Activated T-cell treated with anti-CD3 and anti-CD28 coated beads, Interleukin-2, amount 50 U/mL, for 24 hours (primary cell): ENCODE results near the gene MEPCE.

Experiments used
- DNase-seq: peaks from one replicate; pipeline ENCODE4 v3.0.0-alpha.2; 2020
- H3K27ac Mint-ChIP-seq: 2 replicates; pipeline ENCODE4 v1.8.0; 2020; ENCODE audit warnings: mild to moderate bottlenecking, mixed read lengths
- H3K27me3 Mint-ChIP-seq: 2 replicates; pipeline ENCODE4 v1.8.0; 2020; ENCODE audit warnings: mixed read lengths
- H3K36me3 Mint-ChIP-seq: 2 replicates; pipeline ENCODE4 v1.8.0; 2020; ENCODE audit warnings: low read depth, mixed read lengths
- H3K4me1 Mint-ChIP-seq: 2 replicates; pipeline ENCODE4 v1.8.0; 2020; ENCODE audit warnings: low read depth, mixed read lengths
- H3K4me3 Mint-ChIP-seq: 2 replicates; pipeline ENCODE4 v1.8.0; 2020; ENCODE audit warnings: mild to moderate bottlenecking, moderate library complexity, mixed read lengths
- H3K9me3 Mint-ChIP-seq: 2 replicates; pipeline ENCODE4 v1.8.0; 2020; ENCODE audit warnings: mixed read lengths

MEPCE gene

DNA sequence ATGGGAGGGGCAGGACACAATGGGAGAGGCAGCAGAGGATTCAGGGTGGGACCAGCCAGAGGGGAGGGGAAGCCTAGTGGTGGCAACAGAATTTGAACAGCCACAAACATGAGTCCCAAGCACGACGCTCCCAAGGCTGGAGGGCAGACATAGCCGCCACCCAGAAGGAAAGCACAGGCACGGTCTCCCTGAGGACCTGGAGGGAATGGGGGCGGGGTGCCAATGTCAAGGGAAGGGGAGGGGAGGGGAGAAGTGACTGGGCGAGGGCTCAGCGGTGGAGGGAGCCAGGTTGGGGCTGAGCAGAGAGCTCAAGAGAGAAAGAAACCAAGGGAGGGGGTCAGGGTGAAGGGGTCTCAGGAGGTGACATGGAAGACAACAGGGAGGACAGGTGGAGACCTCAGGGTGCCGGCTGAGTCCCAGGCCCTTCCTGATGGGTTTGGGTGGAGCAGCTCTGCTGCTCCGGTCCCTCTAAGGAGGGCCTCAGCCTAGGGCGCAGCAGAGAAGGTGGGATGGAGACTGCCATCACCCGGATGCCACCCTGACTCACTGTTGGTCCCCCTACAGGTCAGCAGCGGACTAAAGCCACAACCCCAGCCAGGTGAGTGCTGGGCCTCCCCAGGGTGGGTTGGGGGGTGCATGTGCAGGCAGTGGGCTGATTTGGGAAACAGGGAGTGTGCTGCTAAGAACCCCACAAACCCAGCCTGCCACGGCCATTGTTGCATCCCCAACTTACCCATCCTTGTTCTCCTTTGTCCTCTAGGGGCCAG lies 32.1 kb upstream of the MEPCE start:
- peaks cover 4% of the 10 kb centered on the region for H3K27me3 Mint-ChIP-seq
- DNase-seq: no peak
- H3K4me3 Mint-ChIP-seq: peak overlapping the region; percentile 27
- H3K4me1 Mint-ChIP-seq: peaks cover 28% of the 10 kb centered on the region
- H3K9me3 Mint-ChIP-seq: no peaks in the 10 kb centered on the region
- peak overlapping the region; percentile 86 for H3K27ac Mint-ChIP-seq
- H3K36me3 Mint-ChIP-seq: no peaks in the 10 kb centered on the region

DNA sequence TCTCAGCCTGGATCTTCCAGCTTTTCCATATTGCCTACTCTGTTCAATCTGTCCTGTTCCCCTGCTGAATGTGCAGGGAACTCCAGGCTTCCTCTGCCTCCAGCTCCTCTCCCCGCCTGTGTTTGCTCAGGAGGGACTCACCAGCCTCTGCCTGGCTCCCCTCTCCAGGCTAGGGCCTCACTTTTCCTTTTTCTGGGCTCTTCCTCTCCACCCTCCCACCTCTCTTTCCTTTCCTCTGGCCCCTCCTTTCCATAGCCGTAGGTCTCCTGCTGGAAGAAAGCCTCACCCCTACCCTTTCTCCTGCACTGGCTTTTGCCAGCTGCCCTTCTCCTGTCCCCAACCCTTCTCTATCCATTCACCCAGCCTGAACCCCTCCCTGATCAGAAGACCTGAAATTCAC lies 31.4 kb upstream of the MEPCE start:
- Mint-ChIP-seq H3K4me3 (no peak overlapping the region), H3K27me3 (peaks cover 4% of the 10 kb centered on the region), H3K4me1 (peaks cover 27% of the 10 kb centered on the region), H3K9me3 (no peaks in the 10 kb centered on the region), H3K36me3 (no peaks in the 10 kb centered on the region), H3K27ac (no peak overlapping the region)
- no peak for DNase-seq

- H3K27me3 Mint-ChIP-seq: peaks cover 4% of the 10 kb centered on the region
- peaks cover 25% of the 10 kb centered on the region for H3K4me1 Mint-ChIP-seq
- no peaks in the 10 kb centered on the region for H3K9me3 Mint-ChIP-seq
- no peak overlapping the region for H3K4me3 Mint-ChIP-seq
- H3K36me3 Mint-ChIP-seq: no peaks in the 10 kb centered on the region
- no peak overlapping the region for H3K27ac Mint-ChIP-seq
- DNase-seq: no peak
Measured at GRCh38 chr7:100400041-100400440, 29.6 kb upstream of the MEPCE start.

- Mint-ChIP-seq H3K27ac (no peak overlapping the region), H3K4me3 (no peak overlapping the region), H3K4me1 (peaks cover 23% of the 10 kb centered on the region), H3K27me3 (peaks cover 4% of the 10 kb centered on the region), H3K9me3 (no peaks in the 10 kb centered on the region), H3K36me3 (no peaks in the 10 kb centered on the region)
- DNase-seq: no peak
Measured at GRCh38 chr7:100400656-100401055, 29.0 kb upstream of the MEPCE start.

GRCh38 chr7:100401811-100402210 lies 27.8 kb upstream of the MEPCE start:
- peaks cover 4% of the 10 kb centered on the region for H3K27me3 Mint-ChIP-seq
- no peak overlapping the region for H3K4me3 Mint-ChIP-seq
- H3K27ac Mint-ChIP-seq: no peak overlapping the region
- no peaks in the 10 kb centered on the region for H3K36me3 Mint-ChIP-seq
- H3K9me3 Mint-ChIP-seq: no peaks in the 10 kb centered on the region
- DNase-seq: no peak
- H3K4me1 Mint-ChIP-seq: peaks cover 15% of the 10 kb centered on the region

DNA sequence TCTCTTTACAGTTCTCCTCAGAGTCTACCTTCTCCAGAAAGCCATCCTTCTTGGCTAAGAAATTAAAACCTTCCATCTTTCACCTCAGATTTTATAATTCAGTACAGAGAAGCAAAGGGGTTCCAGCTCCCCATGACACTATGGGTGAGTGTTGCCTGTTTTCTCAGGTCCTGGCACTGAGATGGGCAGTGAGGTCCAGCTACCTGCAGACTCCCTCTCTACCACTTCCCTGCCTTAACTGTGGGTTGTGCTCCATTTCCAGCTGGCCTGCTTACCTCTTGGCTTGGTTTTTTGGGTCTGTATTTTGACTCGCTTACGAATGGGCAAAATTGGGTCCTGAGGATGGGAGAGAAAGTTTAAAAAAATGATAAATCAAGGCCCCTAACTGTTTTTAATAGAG lies 27.4 kb upstream of the MEPCE start:
- H3K4me3 Mint-ChIP-seq: no peak overlapping the region
- no peak overlapping the region for H3K27ac Mint-ChIP-seq
- no peaks in the 10 kb centered on the region for H3K9me3 Mint-ChIP-seq
- peaks cover 4% of the 10 kb centered on the region for H3K27me3 Mint-ChIP-seq
- H3K36me3 Mint-ChIP-seq: no peaks in the 10 kb centered on the region
- peaks cover 13% of the 10 kb centered on the region for H3K4me1 Mint-ChIP-seq
- no peak for DNase-seq

DNA sequence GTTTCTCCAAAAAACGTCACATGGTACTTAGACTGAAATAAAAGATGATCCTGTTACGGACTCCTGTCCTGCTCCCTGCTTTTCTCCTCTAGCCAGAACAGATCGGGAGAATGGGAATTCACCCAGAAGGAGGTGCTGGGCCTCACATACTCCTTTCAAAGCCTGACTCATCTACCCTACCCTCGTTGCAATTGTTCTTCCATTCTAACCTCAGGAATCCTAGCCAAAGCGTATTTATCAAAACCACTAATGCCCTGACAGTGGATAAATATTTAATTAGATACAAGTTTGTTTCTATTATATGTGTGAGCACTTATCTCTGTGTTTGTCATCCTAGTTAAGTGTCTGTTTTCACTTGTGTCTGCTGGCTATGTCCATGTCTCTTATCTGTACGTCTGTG lies 22.9 kb upstream of the MEPCE start:
- H3K36me3 Mint-ChIP-seq: no peaks in the 10 kb centered on the region
- H3K9me3 Mint-ChIP-seq: no peaks in the 10 kb centered on the region
- no peaks in the 10 kb centered on the region for H3K27me3 Mint-ChIP-seq
- H3K27ac Mint-ChIP-seq: no peak overlapping the region
- DNase-seq: no peak
- H3K4me3 Mint-ChIP-seq: no peak overlapping the region
- peaks cover 5% of the 10 kb centered on the region for H3K4me1 Mint-ChIP-seq

DNA sequence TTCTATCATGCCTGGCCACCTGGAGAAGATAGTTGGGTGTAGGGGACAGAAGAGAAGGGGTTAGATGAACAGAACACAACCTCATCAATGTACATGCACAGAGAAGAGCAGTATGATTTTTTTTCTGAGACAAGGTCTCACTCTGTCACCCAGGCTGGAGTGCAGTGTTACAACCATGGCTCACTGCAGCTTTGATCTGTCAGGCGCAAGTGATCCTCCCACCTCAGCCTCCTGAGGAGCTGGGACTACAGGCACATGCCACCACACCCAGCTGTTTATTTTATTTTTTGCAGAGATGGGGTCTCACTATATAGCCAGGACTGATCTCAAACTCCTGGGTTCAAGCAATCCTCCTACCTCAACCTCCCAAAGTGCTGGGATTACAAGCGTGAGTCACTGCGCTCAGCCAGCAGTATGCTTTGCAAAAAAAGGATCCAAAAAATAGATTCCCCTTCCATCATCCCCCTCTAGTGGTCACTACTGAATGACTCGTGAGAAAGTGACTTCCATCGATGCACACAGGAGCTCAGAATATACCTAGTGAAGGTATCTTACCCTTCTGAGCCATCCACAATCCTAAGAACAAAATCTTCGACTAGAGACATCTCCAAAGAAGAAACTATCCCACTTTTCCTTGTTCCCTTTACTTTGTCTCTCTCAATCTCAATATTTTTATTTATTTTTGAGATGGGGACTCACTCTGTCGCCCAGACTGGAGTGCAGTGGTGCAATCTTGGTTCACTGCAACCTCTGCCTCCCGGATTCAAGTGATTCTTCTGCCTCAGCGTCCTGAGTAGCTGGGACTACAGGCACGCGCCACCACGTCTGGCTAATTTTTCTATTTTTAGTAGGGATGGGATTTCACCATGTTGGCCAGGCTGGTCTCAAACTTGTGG lies 22.1 kb upstream of the MEPCE start:
- H3K27me3 Mint-ChIP-seq: no peaks in the 10 kb centered on the region
- DNase-seq: peak; percentile 47
- peaks cover 5% of the 10 kb centered on the region for H3K4me1 Mint-ChIP-seq
- H3K36me3 Mint-ChIP-seq: no peaks in the 10 kb centered on the region
- no peaks in the 10 kb centered on the region for H3K9me3 Mint-ChIP-seq
- H3K4me3 Mint-ChIP-seq: no peak overlapping the region
- H3K27ac Mint-ChIP-seq: no peak overlapping the region

GRCh38 chr7:100411101-100411500 lies 18.5 kb upstream of the MEPCE start:
- peaks cover 5% of the 10 kb centered on the region for H3K4me1 Mint-ChIP-seq
- no peak overlapping the region for H3K4me3 Mint-ChIP-seq
- H3K27ac Mint-ChIP-seq: no peak overlapping the region
- no peaks in the 10 kb centered on the region for H3K27me3 Mint-ChIP-seq
- DNase-seq: no peak
- no peaks in the 10 kb centered on the region for H3K36me3 Mint-ChIP-seq
- H3K9me3 Mint-ChIP-seq: no peaks in the 10 kb centered on the region

DNA sequence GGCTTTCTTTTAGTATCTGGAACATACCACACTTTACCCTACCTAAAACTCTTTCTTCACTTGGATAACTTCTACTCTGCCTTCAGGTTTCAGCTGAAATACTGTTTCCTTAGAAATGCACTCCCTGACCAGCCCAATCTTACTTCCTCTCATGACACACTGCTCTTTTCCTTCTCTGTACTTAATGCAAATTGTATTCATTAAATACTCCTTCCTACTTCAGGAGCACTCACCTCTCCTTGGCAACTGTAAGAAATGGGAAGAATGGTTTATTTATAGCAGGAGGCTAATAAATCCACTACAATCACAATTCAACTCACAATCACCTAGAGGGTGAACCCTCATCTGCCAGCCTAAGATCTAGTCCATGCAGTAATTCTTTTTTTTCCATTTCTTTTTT lies 16.3 kb upstream of the MEPCE start:
- H3K9me3 Mint-ChIP-seq: no peaks in the 10 kb centered on the region
- no peaks in the 10 kb centered on the region for H3K4me1 Mint-ChIP-seq
- H3K4me3 Mint-ChIP-seq: no peak overlapping the region

DNA sequence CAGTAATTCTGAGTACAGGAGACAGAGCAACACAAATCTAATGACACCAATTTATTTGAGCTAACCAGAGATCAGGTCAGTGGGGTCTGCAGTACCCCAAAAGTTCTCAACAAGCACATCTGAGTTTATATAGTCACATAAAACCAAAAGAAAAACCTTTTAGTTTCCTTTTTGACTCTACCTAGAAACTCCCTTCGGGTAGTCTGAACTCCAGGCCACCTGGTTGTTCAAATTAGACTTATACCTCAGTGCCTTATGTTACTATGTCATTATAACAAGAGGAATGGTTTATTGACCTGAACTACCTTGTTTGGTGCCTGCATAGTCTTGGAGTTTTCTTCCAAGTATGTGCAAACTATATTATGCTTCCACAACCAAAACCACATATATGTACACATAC lies 15.7 kb upstream of the MEPCE start:
- H3K4me3 Mint-ChIP-seq: no peak overlapping the region
- H3K36me3 Mint-ChIP-seq: no peaks in the 10 kb centered on the region
- DNase-seq: no peak
- H3K9me3 Mint-ChIP-seq: no peaks in the 10 kb centered on the region
- H3K27me3 Mint-ChIP-seq: no peaks in the 10 kb centered on the region
- H3K4me1 Mint-ChIP-seq: no peaks in the 10 kb centered on the region
- H3K27ac Mint-ChIP-seq: no peak overlapping the region

More for the DNA sequence above, 16.3 kb upstream of the MEPCE start:
- H3K36me3 Mint-ChIP-seq: no peaks in the 10 kb centered on the region
- DNase-seq: no peak
- H3K27ac Mint-ChIP-seq: no peak overlapping the region
- no peaks in the 10 kb centered on the region for H3K27me3 Mint-ChIP-seq

- Mint-ChIP-seq H3K27me3 (no peaks in the 10 kb centered on the region), H3K9me3 (no peaks in the 10 kb centered on the region), H3K27ac (no peak overlapping the region), H3K36me3 (no peaks in the 10 kb centered on the region), H3K4me1 (no peaks in the 10 kb centered on the region), H3K4me3 (no peak overlapping the region)
- no peak for DNase-seq
Measured at GRCh38 chr7:100415448-100415847, 14.2 kb upstream of the MEPCE start.

DNA sequence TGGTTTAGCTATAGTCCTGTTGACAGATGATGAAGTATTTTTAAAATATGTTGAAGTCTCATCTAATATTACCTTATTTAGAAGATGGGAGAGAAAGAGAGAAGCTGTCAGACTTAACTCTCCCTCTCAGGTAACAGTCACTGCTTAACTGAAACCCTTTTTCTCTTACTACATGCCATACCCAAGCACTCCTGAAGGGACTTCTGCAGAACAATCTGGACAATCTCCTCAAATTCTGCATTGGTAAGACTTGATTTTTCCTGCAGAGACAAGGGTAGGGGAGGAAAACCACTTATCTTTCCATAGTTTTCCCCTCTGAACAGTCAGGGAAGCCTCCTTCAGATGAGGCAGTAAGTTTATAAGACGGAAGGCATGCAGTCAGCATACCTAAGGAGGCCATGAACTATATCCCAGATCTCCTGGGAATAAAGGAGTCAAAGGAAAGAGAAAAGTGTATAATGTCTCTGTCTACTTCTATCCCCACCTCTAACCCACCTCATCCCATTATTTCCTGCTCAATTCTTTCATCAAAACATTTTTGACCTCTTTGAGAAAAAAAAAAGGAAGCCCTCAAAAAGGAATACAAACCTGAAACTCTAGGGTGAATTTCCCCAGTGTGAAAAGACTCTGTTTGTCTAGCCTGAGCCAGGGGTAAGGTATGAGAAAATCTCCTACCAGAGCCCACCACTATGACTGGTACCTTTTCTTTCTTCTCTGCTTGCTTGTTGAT lies 10.5 kb upstream of the MEPCE start:
- Mint-ChIP-seq H3K27ac (no peak overlapping the region), H3K4me3 (no peak overlapping the region), H3K27me3 (no peaks in the 10 kb centered on the region)

GRCh38 chr7:100419660-100420226 lies 9.9 kb upstream of the MEPCE start:
- H3K36me3 Mint-ChIP-seq: no peaks in the 10 kb centered on the region
- no peak for DNase-seq
- no peaks in the 10 kb centered on the region for H3K27me3 Mint-ChIP-seq
- no peak overlapping the region for H3K4me3 Mint-ChIP-seq
- H3K9me3 Mint-ChIP-seq: no peaks in the 10 kb centered on the region
- no peak overlapping the region for H3K27ac Mint-ChIP-seq
- no peaks in the 10 kb centered on the region for H3K4me1 Mint-ChIP-seq

More for the DNA sequence above, 10.5 kb upstream of the MEPCE start:
- no peak for DNase-seq
- no peaks in the 10 kb centered on the region for H3K36me3 Mint-ChIP-seq
- H3K4me1 Mint-ChIP-seq: no peaks in the 10 kb centered on the region
- no peaks in the 10 kb centered on the region for H3K9me3 Mint-ChIP-seq
